Measurements from ENCODE around the gene ECHDC3.

GRCh38 chr10:11727563-11727962 is 14.6 kb upstream of the ECHDC3 start:
- TF ChIP-seq HDAC2 (IDR thresholded peaks at IDR 0.05) (no peak), MYC (IDR thresholded peaks at IDR 0.05; ENCODE audit: borderline replicate concordance, low read length) (no peak), CTCF (IDR thresholded peaks at IDR 0.05) (no peak), EP300 (IDR thresholded peaks at IDR 0.05) (no peak), EHMT2 (IDR thresholded peaks at IDR 0.05; ENCODE audit: low read depth) (no peak)
